Body of pancreas (tissue), 4 donors: Measurements from ENCODE around the gene RLBP1. TPM values are rescaled to one million over a fixed set of nuclear protein-coding genes. Genes with fewer than 3 reads are reported as not detected.

Experiments
- ATAC-seq: fragments of 150-250 bp; one replicate; pipeline ENCODE4 v1.9.1; 2016
- DNase-seq, 4 donors: peaks; one replicate each; pipeline ENCODE4 v3.0.0-alpha.2; 2019
- H3K27ac ChIP-seq, 4 donors: fragments of 200-600 bp; sonication (generic); 1 replicate in 3 of 4; 2 replicates in 1 of 4; pipeline versions ENCODE4 v1.5.1 to v1.6.1; 2016 to 2019; ENCODE audit warnings: mild to moderate bottlenecking in 1 of 4, mixed read lengths in 1 of 4, moderate library complexity in 1 of 4
- H3K27me3 ChIP-seq, 2 donors: fragments of 200-600 bp; sonication (generic); one replicate each; pipeline ENCODE4 v1.6.0; 2016; ENCODE audit warnings: mild to moderate bottlenecking in 1 of 2
- H3K36me3 ChIP-seq, 2 donors: fragments of 200-600 bp; sonication (generic); replicated peaks in 1 of 2; 2 replicates each; pipeline ENCODE4 v1.5.1; 2016; ENCODE audit warnings: low read depth in 2 of 2; ENCODE audit not compliant: insufficient read depth in 1 of 2
- H3K4me1 ChIP-seq: fragments of 200-600 bp; sonication (generic); one replicate; pipeline ENCODE4 v1.6.0; 2016
- H3K4me3 ChIP-seq, 2 donors: fragments of 200-600 bp; sonication (generic); 1 replicate in 1 of 2; 2 replicates in 1 of 2; pipeline ENCODE4 v1.5.1; 2016 to 2019
- H3K9me3 ChIP-seq, 3 donors: fragments of 200-600 bp; sonication (generic); 1 replicate in 2 of 3; 2 replicates in 1 of 3; pipeline ENCODE4 v1.5.1; 2016
- CTCF ChIP-seq, 7 experiments: fragments of 450-650 bp in 4 of 7; fragments of 200-600 bp in 3 of 7; sonication (generic) in 3 of 7; IDR thresholded peaks; one replicate each; pipeline ENCODE4 v1.5.1; 2016 to 2019; ENCODE audit warnings: antibody characterized with exemption in 7 of 7
- POLR2A ChIP-seq, 3 donors: fragments of 450-650 bp; IDR thresholded peaks; one replicate each; pipeline ENCODE4 v1.6.1; 2016; ENCODE audit warnings: antibody characterized with exemption in 3 of 3, mild to moderate bottlenecking in 2 of 3
- WGBS, 2 donors: methylation state at CpG; one replicate each; pipeline ENCODE4 v1.1.5; 2017; 5-methylcytosine and 5-hydroxymethylcytosine counted together
- intact Hi-C: fragments of 100-400 bp; cut with DNase I; formaldehyde crosslinking; loops from one replicate; pipeline ENCODE4 v1.15.1; 2023
- total RNA-seq, 2 donors: library from RNA; depleted of rRNA; stranded (reverse); fragments of >200 nt; gene quantifications; one replicate each; pipeline ENCODE4 v1.1.0, GENCODE V29; 2016

Gene RLBP1
- total RNA-seq, 2 donors from 2014 or later, result not detected

- Histone ChIP-seq H3K27me3 (no peaks in the 10 kb centered on the region), H3K27ac (no peak overlapping the region), H3K9me3 (no peaks in the 10 kb centered on the region), H3K36me3 (peaks cover 7 to 15% of the 10 kb centered on the region in 2 donors), H3K4me1 (peaks cover 10% of the 10 kb centered on the region), H3K4me3 (no peak overlapping the region)
- DNase-seq, result no peak
- 54 to 63% methylated on average over 2 of the region's 2 CpGs for WGBS, 2 donors
- intact Hi-C loops, result loop anchor here (10.0 kb wide), 1 partner anchor 268 kb away; no protein-coding TSS in a partner anchor
- ATAC-seq, result no peak
- TF ChIP-seq POLR2A (IDR thresholded peaks at IDR 0.05) (no peak), CTCF (IDR thresholded peaks at IDR 0.05) (no peak)
These were observed 48.5 kb downstream of the RLBP1 start for GRCh38 chr15:89172921-89173320.

GRCh38 chr15:89171136-89172072, 50.0 kb downstream of the RLBP1 start:
- TF ChIP-seq CTCF (IDR thresholded peaks at IDR 0.05) (peak; percentile 40 to 82 (median 65)), POLR2A (IDR thresholded peaks at IDR 0.05) (no peak)
- DNase-seq, result peak; percentile 51 to 77 (median 70)
- WGBS, 2 donors, result 45 to 49% methylated on average over 12 of the region's 12 CpGs

DNA sequence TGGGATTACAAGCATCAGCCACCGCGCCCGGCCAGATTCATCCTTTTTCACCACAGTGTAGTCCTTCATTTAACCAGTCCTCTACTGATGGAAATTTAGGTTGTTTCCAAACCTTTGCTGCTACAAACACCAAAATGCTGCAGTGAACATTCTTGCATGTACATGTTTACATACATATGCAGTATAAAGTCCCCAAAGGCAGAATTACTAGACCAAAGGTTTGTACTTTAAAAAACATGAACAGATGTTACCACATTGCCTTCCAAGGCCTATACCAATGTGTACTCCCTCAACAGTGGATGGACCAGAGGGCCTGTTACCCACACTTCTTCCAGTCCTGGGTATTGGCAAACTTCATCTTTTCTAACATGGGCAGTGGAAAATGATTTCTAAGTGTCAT, 51.0 kb downstream of the RLBP1 start:
- intact Hi-C loops, result loop anchor here (10.0 kb wide), 1 partner anchor 266 kb away; no protein-coding TSS in a partner anchor
- H3K27ac ChIP-seq, result no peak overlapping the region

More at GRCh38 chr15:89171136-89172072, 50.0 kb downstream of the RLBP1 start:
- Histone ChIP-seq H3K36me3 (peaks cover 6 to 9% of the 10 kb centered on the region in 2 donors), H3K27ac (no peak overlapping the region), H3K4me1 (peaks cover 19% of the 10 kb centered on the region), H3K27me3 (no peaks in the 10 kb centered on the region), H3K4me3 (no peak overlapping the region), H3K9me3 (no peaks in the 10 kb centered on the region)
- intact Hi-C loops, result loop anchor here (10.0 kb wide), 1 partner anchor 267 kb away; no protein-coding TSS in a partner anchor
- peak; percentile 72 for ATAC-seq

DNA sequence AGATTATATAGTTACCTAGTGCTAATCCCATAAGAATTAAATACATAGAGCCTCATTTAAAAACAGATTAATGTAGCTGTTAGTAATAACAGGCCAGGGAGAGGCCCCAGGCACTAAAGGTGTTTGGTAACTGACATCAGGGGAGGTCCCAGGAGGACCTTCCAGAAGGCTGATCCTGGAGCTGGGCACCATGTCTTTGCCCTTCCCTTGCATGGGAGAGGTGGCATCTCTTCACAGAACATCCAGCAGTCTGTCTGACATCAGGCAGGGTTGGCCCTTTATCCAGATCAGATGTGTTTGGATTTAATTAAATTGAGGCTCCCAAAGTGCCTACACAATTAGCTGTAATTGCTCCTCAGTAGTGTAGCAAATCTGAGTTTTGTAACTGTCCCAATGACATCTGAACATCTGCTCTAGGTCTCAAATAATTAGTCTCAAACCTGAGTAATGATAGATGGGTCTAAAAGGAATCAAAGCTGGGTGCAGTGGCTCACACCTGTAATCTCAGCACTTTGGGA, 53.0 kb downstream of the RLBP1 start:
- Histone ChIP-seq H3K4me1 (peaks cover 42% of the 10 kb centered on the region), H3K4me3 (no peak overlapping the region), H3K27me3 (no peaks in the 10 kb centered on the region), H3K27ac (peak overlapping the region; percentile 36 to 44 (median 38)), H3K9me3 (no peaks in the 10 kb centered on the region), H3K36me3 (peaks cover 0 to 5% of the 10 kb centered on the region in 2 donors)
- TF ChIP-seq POLR2A (IDR thresholded peaks at IDR 0.05) (no peak), CTCF (IDR thresholded peaks at IDR 0.05) (no peak)
- intact Hi-C loops, result no loop called here
- ATAC-seq (no peak), DNase-seq (no peak)

More for the DNA sequence above, 51.0 kb downstream of the RLBP1 start:
- no peak for TF ChIP-seq CTCF (IDR thresholded peaks at IDR 0.05)
- TF ChIP-seq POLR2A (IDR thresholded peaks at IDR 0.05), result no peak
- Histone ChIP-seq H3K27me3 (no peaks in the 10 kb centered on the region), H3K4me3 (no peak overlapping the region), H3K36me3 (peaks cover 0 to 7% of the 10 kb centered on the region in 2 donors), H3K4me1 (peaks cover 30% of the 10 kb centered on the region), H3K9me3 (no peaks in the 10 kb centered on the region)
- ATAC-seq (no peak), DNase-seq (no peak)
- WGBS, 2 donors, result 100% methylated on average over 3 of the region's 3 CpGs
